GM12878 (cell line): ENCODE data around the gene CCDC88C. TPM values are rescaled to one million over a fixed set of nuclear protein-coding genes. Genes with fewer than 3 reads are reported as not detected.

ENCODE experiments used
- BHLHE40 ChIP-seq, 2 experiments: fragments of 450-650 bp in 1 of 2; IDR thresholded peaks; 2 replicates each; pipeline ENCODE4 v1.6.1; 2011 to 2017; ENCODE audit warnings: low read depth in 2 of 2, borderline replicate concordance in 1 of 2, improper control_type of control experiment in 1 of 2, low read length in 1 of 2, mild to moderate bottlenecking in 1 of 2
- CBFB ChIP-seq: IDR thresholded peaks from 2 replicates; pipeline ENCODE4 v1.6.1; 2016; ENCODE audit warnings: antibody characterized with exemption, low read depth
- EP300 ChIP-seq, 2 experiments: fragments of 150-350 bp in 1 of 2; IDR thresholded peaks; 2 replicates each; pipeline ENCODE4 v1.6.1; 2011 to 2012; ENCODE audit warnings: low read depth in 2 of 2, low read length in 2 of 2, borderline replicate concordance in 1 of 2, improper control_type of control experiment in 1 of 2, inconsistent platforms in 1 of 2; ENCODE audit not compliant: control insufficient read depth in 1 of 2
- ETV6 ChIP-seq, 2 experiments: fragments of 450-650 bp in 1 of 2; IDR thresholded peaks in 1 of 2; conservative IDR thresholded peaks in 1 of 2; 2 replicates each; pipeline ENCODE4 v1.6.1; 2014; ENCODE audit warnings: antibody characterized with exemption in 1 of 2, borderline replicate concordance in 1 of 2, low read depth in 1 of 2, mild to moderate bottlenecking in 1 of 2, moderate library complexity in 1 of 2
- GABPA ChIP-seq: IDR thresholded peaks from 2 replicates; pipeline ENCODE4 v1.6.1; 2014; ENCODE audit warnings: antibody characterized with exemption, low read depth, mild to moderate bottlenecking, inconsistent platforms
- HDAC2 ChIP-seq: fragments of 200-600 bp; sonication (generic); IDR thresholded peaks from 2 replicates; pipeline ENCODE4 v1.6.1; 2017
- JUNB ChIP-seq: IDR thresholded peaks from 2 replicates; pipeline ENCODE4 v1.6.1; 2016; ENCODE audit warnings: antibody characterized with exemption, mild to moderate bottlenecking
- MLLT1 ChIP-seq: fragments of 450-650 bp; IDR thresholded peaks from 2 replicates; pipeline ENCODE4 v1.6.1; 2016; ENCODE audit warnings: mild to moderate bottlenecking
- MTA3 ChIP-seq: IDR thresholded peaks from 2 replicates; pipeline ENCODE4 v1.6.1; 2012; ENCODE audit warnings: low read length, inconsistent platforms, borderline replicate concordance
- MXI1 ChIP-seq: fragments of 150-350 bp; IDR thresholded peaks from 2 replicates; pipeline ENCODE4 v1.6.1; 2011; ENCODE audit warnings: low read depth, mild to moderate bottlenecking, inconsistent platforms, low read length, improper control_type of control experiment
- RELA ChIP-seq: fragments of 450-650 bp; IDR thresholded peaks from 2 replicates; pipeline ENCODE4 v1.8.0; 2014; ENCODE audit warnings: borderline replicate concordance; ENCODE audit not compliant: partially characterized antibody
- SRF ChIP-seq, 2 experiments: IDR thresholded peaks; 2 replicates each; pipeline ENCODE4 v1.6.1; 2011; ENCODE audit warnings: low read depth in 2 of 2, low read length in 2 of 2, mild to moderate bottlenecking in 1 of 2, moderate library complexity in 1 of 2
- TBL1XR1 ChIP-seq: IDR thresholded peaks from 2 replicates; pipeline ENCODE4 v1.6.1; 2012; ENCODE audit warnings: low read depth, low read length, improper control_type of control experiment
- ZBED1 ChIP-seq: IDR thresholded peaks from 2 replicates; pipeline ENCODE4 v1.6.1; 2016; ENCODE audit warnings: borderline replicate concordance
- ZNF217 ChIP-seq: fragments of 450-650 bp; IDR thresholded peaks from 2 replicates; pipeline ENCODE4 v1.6.1; 2017; ENCODE audit warnings: antibody characterized with exemption, mild to moderate bottlenecking
- ZZZ3 ChIP-seq: IDR thresholded peaks from 2 replicates; pipeline ENCODE4 v1.6.1; 2011; ENCODE audit warnings: low read depth; ENCODE audit not compliant: control insufficient read depth, insufficient read length
- polyA plus RNA-seq, 11 experiments: library from polyadenylated mRNA; depleted of rRNA in 4 of 11; unstranded in 6 of 11; stranded (reverse) in 5 of 11; fragments of >200 nt; fragmentation: Nextera tagmentation in 4 of 11; fragmentation: Illumina TruSeq in 1 of 11; extraction: Ambion mirVana in 4 of 11; extraction: Trizol in 1 of 11; gene quantifications; 1 replicate in 1 of 11; 2 replicates in 10 of 11; pipeline versions ENCODE4 v1.2.1 to v1.2.3, GENCODE V29; 2011 to 2016; ENCODE audit warnings: inconsistent platforms in 2 of 11, missing spikeins in 2 of 11, low read depth in 1 of 11
- total RNA-seq, 4 experiments: library from RNA; depleted of rRNA in 3 of 4; stranded (reverse); fragments of >200 nt in 3 of 4; fragmentation: Illumina TruSeq in 1 of 4; extraction: Trizol in 1 of 4; gene quantifications; 2 replicates each; pipeline versions ENCODE4 v1.2.1 to v1.2.3, GENCODE V29; 2013 to 2021
- TF ChIP-seq, protein P1 (sequence below): fragments of 450-650 bp; IDR thresholded peaks from 2 replicates; pipeline ENCODE4 v1.6.1; 2017; ENCODE audit warnings: mild to moderate bottlenecking, moderate library complexity
- TF ChIP-seq, protein P2 (sequence below): fragments of 450-650 bp; conservative IDR thresholded peaks from 2 replicates; pipeline ENCODE4 v1.6.1; 2017; ENCODE audit warnings: mild to moderate bottlenecking, moderate library complexity

CCDC88C gene
- total and polyA plus RNA-seq, 10 of the 15 experiments (the other 5 are each of a cell fraction or from before 2014, with no cell fraction given) = 4.0 to 79.6 (median 36.6) TPM

DNA sequence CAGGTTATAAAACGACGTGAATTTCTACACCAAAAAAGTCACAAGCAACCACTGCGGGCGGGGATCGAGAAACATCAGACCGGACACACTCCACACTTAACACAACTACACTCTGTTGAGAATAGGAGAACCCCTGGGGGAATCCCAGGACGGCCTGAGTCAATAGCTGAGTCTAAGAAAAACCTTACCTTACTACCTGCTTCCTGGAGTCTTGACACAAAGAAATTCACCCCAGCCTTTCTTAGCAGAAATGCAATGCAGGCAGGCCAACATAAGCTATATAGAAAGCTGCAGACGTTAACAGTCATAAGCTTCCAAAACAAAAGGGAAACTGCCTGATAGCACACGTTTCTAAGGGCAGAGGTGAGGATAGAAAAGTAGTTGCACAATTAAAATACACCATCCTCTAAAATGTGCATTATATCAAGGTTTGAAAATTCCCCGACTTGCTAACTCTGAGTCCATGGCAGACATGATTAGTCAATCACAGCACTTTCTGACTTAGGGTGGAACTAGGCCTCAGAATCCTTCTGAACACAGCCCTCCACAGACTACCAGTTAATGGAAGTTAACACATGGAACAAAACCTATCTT is 68.0 kb downstream of the CCDC88C start (continued):
- TF ChIP-seq MLLT1 = peak; percentile 98
- peak; percentile 35; the same call in 1 of the 2 replicates for TF ChIP-seq CBFB
- no peak for TF ChIP-seq HDAC2
- peak; percentile 14 for TF ChIP-seq RELA
- TF ChIP-seq SRF (IDR thresholded peaks at IDR 0.05; ENCODE audit: low read depth in 2 of 2, low read length in 2 of 2) = peak in 1 of 2 experiments; percentile 73; a peak in 2 of 4 replicates
- peak; percentile 71; the same call in 1 of the 2 replicates for TF ChIP-seq TBL1XR1
- TF ChIP-seq, protein P1, sequence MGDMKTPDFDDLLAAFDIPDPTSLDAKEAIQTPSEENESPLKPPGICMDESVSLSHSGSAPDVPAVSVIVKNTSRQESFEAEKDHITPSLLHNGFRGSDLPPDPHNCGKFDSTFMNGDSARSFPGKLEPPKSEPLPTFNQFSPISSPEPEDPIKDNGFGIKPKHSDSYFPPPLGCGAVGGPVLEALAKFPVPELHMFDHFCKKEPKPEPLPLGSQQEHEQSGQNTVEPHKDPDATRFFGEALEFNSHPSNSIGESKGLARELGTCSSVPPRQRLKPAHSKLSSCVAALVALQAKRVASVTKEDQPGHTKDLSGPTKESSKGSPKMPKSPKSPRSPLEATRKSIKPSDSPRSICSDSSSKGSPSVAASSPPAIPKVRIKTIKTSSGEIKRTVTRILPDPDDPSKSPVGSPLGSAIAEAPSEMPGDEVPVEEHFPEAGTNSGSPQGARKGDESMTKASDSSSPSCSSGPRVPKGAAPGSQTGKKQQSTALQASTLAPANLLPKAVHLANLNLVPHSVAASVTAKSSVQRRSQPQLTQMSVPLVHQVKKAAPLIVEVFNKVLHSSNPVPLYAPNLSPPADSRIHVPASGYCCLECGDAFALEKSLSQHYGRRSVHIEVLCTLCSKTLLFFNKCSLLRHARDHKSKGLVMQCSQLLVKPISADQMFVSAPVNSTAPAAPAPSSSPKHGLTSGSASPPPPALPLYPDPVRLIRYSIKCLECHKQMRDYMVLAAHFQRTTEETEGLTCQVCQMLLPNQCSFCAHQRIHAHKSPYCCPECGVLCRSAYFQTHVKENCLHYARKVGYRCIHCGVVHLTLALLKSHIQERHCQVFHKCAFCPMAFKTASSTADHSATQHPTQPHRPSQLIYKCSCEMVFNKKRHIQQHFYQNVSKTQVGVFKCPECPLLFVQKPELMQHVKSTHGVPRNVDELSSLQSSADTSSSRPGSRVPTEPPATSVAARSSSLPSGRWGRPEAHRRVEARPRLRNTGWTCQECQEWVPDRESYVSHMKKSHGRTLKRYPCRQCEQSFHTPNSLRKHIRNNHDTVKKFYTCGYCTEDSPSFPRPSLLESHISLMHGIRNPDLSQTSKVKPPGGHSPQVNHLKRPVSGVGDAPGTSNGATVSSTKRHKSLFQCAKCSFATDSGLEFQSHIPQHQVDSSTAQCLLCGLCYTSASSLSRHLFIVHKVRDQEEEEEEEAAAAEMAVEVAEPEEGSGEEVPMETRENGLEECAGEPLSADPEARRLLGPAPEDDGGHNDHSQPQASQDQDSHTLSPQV = no peak; the same call in 1 of the 2 replicates
- TF ChIP-seq ZZZ3 = no peak
- TF ChIP-seq, protein P2, sequence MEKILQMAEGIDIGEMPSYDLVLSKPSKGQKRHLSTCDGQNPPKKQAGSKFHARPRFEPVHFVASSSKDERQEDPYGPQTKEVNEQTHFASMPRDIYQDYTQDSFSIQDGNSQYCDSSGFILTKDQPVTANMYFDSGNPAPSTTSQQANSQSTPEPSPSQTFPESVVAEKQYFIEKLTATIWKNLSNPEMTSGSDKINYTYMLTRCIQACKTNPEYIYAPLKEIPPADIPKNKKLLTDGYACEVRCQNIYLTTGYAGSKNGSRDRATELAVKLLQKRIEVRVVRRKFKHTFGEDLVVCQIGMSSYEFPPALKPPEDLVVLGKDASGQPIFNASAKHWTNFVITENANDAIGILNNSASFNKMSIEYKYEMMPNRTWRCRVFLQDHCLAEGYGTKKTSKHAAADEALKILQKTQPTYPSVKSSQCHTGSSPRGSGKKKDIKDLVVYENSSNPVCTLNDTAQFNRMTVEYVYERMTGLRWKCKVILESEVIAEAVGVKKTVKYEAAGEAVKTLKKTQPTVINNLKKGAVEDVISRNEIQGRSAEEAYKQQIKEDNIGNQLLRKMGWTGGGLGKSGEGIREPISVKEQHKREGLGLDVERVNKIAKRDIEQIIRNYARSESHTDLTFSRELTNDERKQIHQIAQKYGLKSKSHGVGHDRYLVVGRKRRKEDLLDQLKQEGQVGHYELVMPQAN = 0 out of 2 replicates have a peak, but pooled peaks have one; percentile 30
- peak; percentile 56 to 61; a peak in 2 of 4 replicates for TF ChIP-seq BHLHE40 (IDR thresholded peaks at IDR 0.05; ENCODE audit: borderline replicate concordance in 1 of 2, low read depth in 2 of 2, low read length in 1 of 2)
- peak; percentile 25 to 48; a peak in 2 of 4 replicates for TF ChIP-seq EP300 (IDR thresholded peaks at IDR 0.05; ENCODE audit: borderline replicate concordance in 1 of 2, control insufficient read depth in 1 of 2, low read depth in 2 of 2, low read length in 2 of 2)
- TF ChIP-seq ZNF217 = peak; percentile 51; the same call in 1 of the 2 replicates
- TF ChIP-seq JUNB = 0 out of 2 replicates have a peak, but pooled peaks have one; percentile 35
- TF ChIP-seq MXI1 = peak; percentile 80
- TF ChIP-seq ETV6 (conservative IDR thresholded peaks at IDR 0.05 in 1 of 2, IDR thresholded peaks at IDR 0.05 in 1 of 2; ENCODE audit: borderline replicate concordance in 1 of 2, low read depth in 1 of 2) = peak in 1 of 2 experiments; percentile 29; a peak in 1 of 4 replicates
- TF ChIP-seq GABPA = no peak
- no peak for TF ChIP-seq MTA3
- TF ChIP-seq ZBED1 = peak; percentile 68; the same call in 1 of the 2 replicates
